MM.1S (cell line): ENCODE data around the gene FHL3.

Experiments used
- EZH2phosphoT487 ChIP-seq: fragments of 300-600 bp; sonication (generic); IDR thresholded peaks from 2 replicates; pipeline ENCODE4 v1.6.1; 2018; ENCODE audit warnings: antibody characterized with exemption, low read length
- TF ChIP-seq, protein P1 (sequence below): fragments of 300-600 bp; sonication (generic); IDR thresholded peaks from 2 replicates; pipeline ENCODE4 v1.5.1; 2016; ENCODE audit warnings: antibody characterized with exemption, low read length, mixed read lengths

DNA sequence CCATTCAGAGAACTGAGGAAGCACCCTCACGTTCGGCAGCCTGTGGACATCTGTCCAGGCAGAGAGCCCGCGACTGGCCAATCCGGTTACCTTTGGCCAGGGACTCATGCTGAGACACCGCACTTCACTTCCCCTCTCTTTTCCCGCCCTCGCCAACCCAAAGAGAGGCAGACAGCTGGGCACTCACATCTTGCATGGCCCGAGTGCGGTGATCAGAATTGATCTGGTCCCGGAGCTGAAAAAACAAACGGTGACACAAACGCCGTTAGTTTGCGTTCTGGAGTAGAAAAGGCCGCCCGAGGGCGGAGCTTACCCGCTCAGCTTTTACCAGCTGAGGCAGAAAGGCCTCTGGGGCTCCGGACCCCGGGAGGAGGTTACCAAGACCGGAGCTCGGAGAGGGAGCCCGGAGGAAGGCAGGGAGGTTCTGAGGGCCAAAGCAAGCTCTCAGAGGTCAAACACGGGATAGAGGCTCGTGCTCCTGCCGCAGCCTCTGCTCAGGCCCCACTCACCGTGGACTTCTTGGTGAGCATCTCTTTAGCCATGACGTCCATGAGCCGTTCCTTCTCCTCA lies 15.9 kb downstream of the FHL3 start:
- TF ChIP-seq EZH2phosphoT487, result no peak
- TF ChIP-seq, protein P1, sequence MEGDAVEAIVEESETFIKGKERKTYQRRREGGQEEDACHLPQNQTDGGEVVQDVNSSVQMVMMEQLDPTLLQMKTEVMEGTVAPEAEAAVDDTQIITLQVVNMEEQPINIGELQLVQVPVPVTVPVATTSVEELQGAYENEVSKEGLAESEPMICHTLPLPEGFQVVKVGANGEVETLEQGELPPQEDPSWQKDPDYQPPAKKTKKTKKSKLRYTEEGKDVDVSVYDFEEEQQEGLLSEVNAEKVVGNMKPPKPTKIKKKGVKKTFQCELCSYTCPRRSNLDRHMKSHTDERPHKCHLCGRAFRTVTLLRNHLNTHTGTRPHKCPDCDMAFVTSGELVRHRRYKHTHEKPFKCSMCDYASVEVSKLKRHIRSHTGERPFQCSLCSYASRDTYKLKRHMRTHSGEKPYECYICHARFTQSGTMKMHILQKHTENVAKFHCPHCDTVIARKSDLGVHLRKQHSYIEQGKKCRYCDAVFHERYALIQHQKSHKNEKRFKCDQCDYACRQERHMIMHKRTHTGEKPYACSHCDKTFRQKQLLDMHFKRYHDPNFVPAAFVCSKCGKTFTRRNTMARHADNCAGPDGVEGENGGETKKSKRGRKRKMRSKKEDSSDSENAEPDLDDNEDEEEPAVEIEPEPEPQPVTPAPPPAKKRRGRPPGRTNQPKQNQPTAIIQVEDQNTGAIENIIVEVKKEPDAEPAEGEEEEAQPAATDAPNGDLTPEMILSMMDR, result no peak
